Measurements from ENCODE around the gene OBSCN.

OBSCN gene

GRCh38 chr1:228286505-228287417 lies 78.9 kb downstream of the OBSCN start:
- in situ Hi-C loops (cut with HindIII; ENCODE audit: low pct_ligation_motif_present, low sequenced_read_pairs), result no loop called here
- TF ChIP-seq, protein P1, sequence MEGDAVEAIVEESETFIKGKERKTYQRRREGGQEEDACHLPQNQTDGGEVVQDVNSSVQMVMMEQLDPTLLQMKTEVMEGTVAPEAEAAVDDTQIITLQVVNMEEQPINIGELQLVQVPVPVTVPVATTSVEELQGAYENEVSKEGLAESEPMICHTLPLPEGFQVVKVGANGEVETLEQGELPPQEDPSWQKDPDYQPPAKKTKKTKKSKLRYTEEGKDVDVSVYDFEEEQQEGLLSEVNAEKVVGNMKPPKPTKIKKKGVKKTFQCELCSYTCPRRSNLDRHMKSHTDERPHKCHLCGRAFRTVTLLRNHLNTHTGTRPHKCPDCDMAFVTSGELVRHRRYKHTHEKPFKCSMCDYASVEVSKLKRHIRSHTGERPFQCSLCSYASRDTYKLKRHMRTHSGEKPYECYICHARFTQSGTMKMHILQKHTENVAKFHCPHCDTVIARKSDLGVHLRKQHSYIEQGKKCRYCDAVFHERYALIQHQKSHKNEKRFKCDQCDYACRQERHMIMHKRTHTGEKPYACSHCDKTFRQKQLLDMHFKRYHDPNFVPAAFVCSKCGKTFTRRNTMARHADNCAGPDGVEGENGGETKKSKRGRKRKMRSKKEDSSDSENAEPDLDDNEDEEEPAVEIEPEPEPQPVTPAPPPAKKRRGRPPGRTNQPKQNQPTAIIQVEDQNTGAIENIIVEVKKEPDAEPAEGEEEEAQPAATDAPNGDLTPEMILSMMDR (IDR thresholded peaks at IDR 0.05; ENCODE audit: low read depth, low read length, missing control alignments), result no peak
- no peaks in the 10 kb centered on the region for H3K36me3 ChIP-seq (replicated peaks)
- H3K4me3 ChIP-seq (ENCODE audit: low read depth, low read length), result no peak overlapping the region
- no peak for DNase-seq
- H3K27ac ChIP-seq, result no peak overlapping the region
- H3K27me3 ChIP-seq (replicated peaks), result no peaks in the 10 kb centered on the region

- no peaks in the 10 kb centered on the region for H3K27me3 ChIP-seq (replicated peaks)
- no peaks in the 10 kb centered on the region for H3K36me3 ChIP-seq (replicated peaks)
- DNase-seq, result no peak
- TF ChIP-seq, protein P1 (IDR thresholded peaks at IDR 0.05; ENCODE audit: low read depth, low read length, missing control alignments), result no peak
- no peak overlapping the region for H3K27ac ChIP-seq
- no peak overlapping the region for H3K4me3 ChIP-seq (ENCODE audit: low read depth, low read length)
- in situ Hi-C loops (cut with HindIII; ENCODE audit: low pct_ligation_motif_present, low sequenced_read_pairs), result no loop called here
Measured at GRCh38 chr1:228287541-228288425, 79.9 kb downstream of the OBSCN start.

GRCh38 chr1:228288536-228289238 lies 80.8 kb downstream of the OBSCN start:
- TF ChIP-seq, protein P1 (IDR thresholded peaks at IDR 0.05; ENCODE audit: low read depth, low read length, missing control alignments), result no peak
- no peaks in the 10 kb centered on the region for H3K36me3 ChIP-seq (replicated peaks)
- in situ Hi-C loops (cut with HindIII; ENCODE audit: low pct_ligation_motif_present, low sequenced_read_pairs), result no loop called here
- no peak overlapping the region for H3K4me3 ChIP-seq (ENCODE audit: low read depth, low read length)
- no peaks in the 10 kb centered on the region for H3K27me3 ChIP-seq (replicated peaks)
- no peak for DNase-seq
- H3K27ac ChIP-seq, result no peak overlapping the region

GRCh38 chr1:228289239-228289849 lies 81.5 kb downstream of the OBSCN start:
- in situ Hi-C loops (cut with HindIII; ENCODE audit: low pct_ligation_motif_present, low sequenced_read_pairs), result no loop called here
- Histone ChIP-seq H3K27ac (no peak overlapping the region), H3K4me3 (ENCODE audit: low read depth, low read length) (no peak overlapping the region), H3K27me3 (replicated peaks) (no peaks in the 10 kb centered on the region), H3K36me3 (replicated peaks) (no peaks in the 10 kb centered on the region)
- DNase-seq, result no peak
- TF ChIP-seq, protein P1 (IDR thresholded peaks at IDR 0.05; ENCODE audit: low read depth, low read length, missing control alignments), result no peak
